AG04450 (cell line): Measurements from ENCODE around the gene TBCD. TPM values are rescaled to one million over a fixed set of nuclear protein-coding genes. Genes with fewer than 3 reads are reported as not detected.
"Not testable (repeated sequence)": the region's sequence is repeated elsewhere in the genome, so short reads cannot be mapped to it uniquely, and the experiment has no call there.

Experiments
- CTCF ChIA-PET: fragments of 300-600, 350-600 bp; formaldehyde crosslinking; extraction: SDS; loops from one replicate; lab custom pipeline; 2022; ENCODE audit warnings: antibody characterized with exemption, inconsistent platforms; lab: Charles Lee
- POLR2A ChIA-PET: fragments of 350-600 bp; formaldehyde crosslinking; extraction: SDS; loops from one replicate; lab custom pipeline; 2021; ENCODE audit warnings: antibody characterized with exemption, inconsistent platforms; lab: Yijun Ruan, JAX
- DNase-seq: peaks from one replicate; pipeline ENCODE4 v3.0.0-alpha.2; 2011; ENCODE audit warnings: low read depth, low spot score
- H3K27ac ChIP-seq: one replicate; pipeline ENCODE4 v1.5.1; 2012; ENCODE audit warnings: low read depth, low read length, control low read depth
- H3K27me3 ChIP-seq: one replicate; pipeline ENCODE4 v1.6.0; 2012; ENCODE audit warnings: low read length; ENCODE audit not compliant: control insufficient read depth, insufficient read depth
- H3K4me3 ChIP-seq: 2 replicates; pipeline ENCODE4 v1.5.1; 2011; ENCODE audit warnings: mild to moderate bottlenecking, low read depth, low read length, control low read depth
- H3K9me3 ChIP-seq: 2 replicates; pipeline ENCODE4 v1.5.1; 2012; ENCODE audit warnings: low read length; ENCODE audit not compliant: control insufficient read depth, insufficient read depth
- polyA plus RNA-seq: library from polyadenylated mRNA; depleted of rRNA; stranded (reverse); fragments of >200 nt; gene quantifications from 2 replicates; pipeline ENCODE4 v1.2.3, GENCODE V29; 2011
- TF ChIP-seq, protein P1 (sequence below): IDR thresholded peaks from 2 replicates; pipeline ENCODE4 v1.5.1; 2011; ENCODE audit warnings: low read depth, low read length, control low read depth, inconsistent platforms

Gene TBCD
- polyA plus RNA-seq, 1 experiment: 28.5 TPM

- POLR2A ChIA-PET: no interaction called here
- H3K27ac ChIP-seq: no peak overlapping the region
- H3K4me3 ChIP-seq: no peak overlapping the region
- H3K27me3 ChIP-seq: no peaks in the 10 kb centered on the region
- H3K9me3 ChIP-seq: peaks cover 30% of the 10 kb centered on the region
- CTCF ChIA-PET: no interaction called here
- TF ChIP-seq, protein P1, sequence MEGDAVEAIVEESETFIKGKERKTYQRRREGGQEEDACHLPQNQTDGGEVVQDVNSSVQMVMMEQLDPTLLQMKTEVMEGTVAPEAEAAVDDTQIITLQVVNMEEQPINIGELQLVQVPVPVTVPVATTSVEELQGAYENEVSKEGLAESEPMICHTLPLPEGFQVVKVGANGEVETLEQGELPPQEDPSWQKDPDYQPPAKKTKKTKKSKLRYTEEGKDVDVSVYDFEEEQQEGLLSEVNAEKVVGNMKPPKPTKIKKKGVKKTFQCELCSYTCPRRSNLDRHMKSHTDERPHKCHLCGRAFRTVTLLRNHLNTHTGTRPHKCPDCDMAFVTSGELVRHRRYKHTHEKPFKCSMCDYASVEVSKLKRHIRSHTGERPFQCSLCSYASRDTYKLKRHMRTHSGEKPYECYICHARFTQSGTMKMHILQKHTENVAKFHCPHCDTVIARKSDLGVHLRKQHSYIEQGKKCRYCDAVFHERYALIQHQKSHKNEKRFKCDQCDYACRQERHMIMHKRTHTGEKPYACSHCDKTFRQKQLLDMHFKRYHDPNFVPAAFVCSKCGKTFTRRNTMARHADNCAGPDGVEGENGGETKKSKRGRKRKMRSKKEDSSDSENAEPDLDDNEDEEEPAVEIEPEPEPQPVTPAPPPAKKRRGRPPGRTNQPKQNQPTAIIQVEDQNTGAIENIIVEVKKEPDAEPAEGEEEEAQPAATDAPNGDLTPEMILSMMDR: no peak
- DNase-seq: no peak
These were observed 13.6 kb upstream of the TBCD start for GRCh38 chr17:82737967-82738877.

GRCh38 chr17:82740906-82741759 lies 10.7 kb upstream of the TBCD start:
- TF ChIP-seq, protein P1: no peak
- Histone ChIP-seq H3K9me3 (peaks cover 22% of the 10 kb centered on the region), H3K27me3 (no peaks in the 10 kb centered on the region), H3K27ac (no peak overlapping the region), H3K4me3 (no peak overlapping the region)
- ChIA-PET CTCF (no interaction called here), POLR2A (no interaction called here)
- DNase-seq: no peak

DNA sequence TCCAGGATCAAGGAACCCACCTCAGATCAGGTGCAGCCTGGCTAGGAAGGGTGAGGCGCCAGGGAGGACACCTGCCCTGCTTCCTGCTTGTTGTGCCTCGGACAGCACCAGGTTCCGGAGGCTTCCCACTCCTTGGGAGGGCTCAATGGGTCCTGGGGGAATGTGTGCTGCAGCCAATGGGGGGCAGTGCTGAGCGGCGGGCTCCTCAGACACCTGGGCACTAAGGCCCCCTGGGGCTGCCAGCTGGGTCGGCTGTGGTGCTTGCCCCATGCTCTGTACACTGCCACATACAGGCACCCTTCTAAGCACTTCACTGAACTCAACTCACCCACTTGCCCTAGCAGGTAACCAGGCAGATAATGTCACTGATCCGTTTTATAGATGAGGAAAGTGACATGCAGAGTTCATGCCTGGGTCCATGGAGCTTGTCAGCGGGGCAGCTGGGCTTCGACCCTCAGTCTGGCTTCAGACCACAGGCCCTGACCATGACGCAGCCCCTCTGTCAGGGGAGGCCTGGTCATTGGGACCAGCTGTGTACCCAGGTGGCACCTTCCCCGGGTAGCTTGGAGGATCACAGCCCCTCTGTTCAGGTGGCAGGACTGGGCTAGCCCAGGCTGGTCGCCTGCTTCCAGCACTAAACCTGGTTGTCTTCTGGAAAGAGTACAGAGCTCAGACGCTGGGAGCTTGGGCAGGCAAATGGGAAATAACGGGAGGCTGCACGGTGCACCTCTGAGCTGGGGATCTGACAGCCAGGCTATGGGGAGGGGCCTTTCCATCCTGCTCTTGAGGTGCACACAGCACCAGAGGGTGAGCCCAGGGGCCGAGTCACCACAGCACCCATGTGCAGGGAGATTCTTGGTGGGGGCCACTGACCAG lies 8.3 kb upstream of the TBCD start:
- CTCF ChIA-PET: no interaction called here

GRCh38 chr17:82744736-82745135 lies 7.1 kb upstream of the TBCD start:
- POLR2A ChIA-PET, H3K27me3 ChIP-seq, CTCF ChIA-PET, DNase-seq, H3K27ac ChIP-seq, H3K4me3 ChIP-seq: not testable (repeated sequence)
- peaks cover 29% of the 10 kb centered on the region for H3K9me3 ChIP-seq

More for the DNA sequence above, 8.3 kb upstream of the TBCD start:
- H3K4me3 ChIP-seq: no peak overlapping the region
- no peak for DNase-seq
- peaks cover 25% of the 10 kb centered on the region for H3K9me3 ChIP-seq
- TF ChIP-seq, protein P1: no peak
- no peaks in the 10 kb centered on the region for H3K27me3 ChIP-seq
- POLR2A ChIA-PET: no interaction called here
- no peak overlapping the region for H3K27ac ChIP-seq

- no peak for DNase-seq
- TF ChIP-seq, protein P1: no peak
- Histone ChIP-seq H3K9me3 (peaks cover 27% of the 10 kb centered on the region), H3K4me3 (no peak overlapping the region), H3K27me3 (no peaks in the 10 kb centered on the region), H3K27ac (no peak overlapping the region)
- CTCF ChIA-PET: no interaction called here
- POLR2A ChIA-PET: no interaction called here
These were observed 6.3 kb upstream of the TBCD start for GRCh38 chr17:82745524-82745923.
